Endothelial cell of umbilical vein (primary cell): ENCODE data around the gene TFAP2A.

ENCODE experiments used
- JUN ChIP-seq: IDR thresholded peaks from 2 replicates; pipeline ENCODE4 v1.6.1; 2011; ENCODE audit warnings: borderline replicate concordance, low read depth; ENCODE audit not compliant: insufficient read length, insufficient read depth
- POLR2A ChIP-seq: IDR thresholded peaks from 2 replicates; pipeline ENCODE4 v1.6.1; 2012; ENCODE audit warnings: low read depth, mild to moderate bottlenecking, control low read depth, low read length
- TF ChIP-seq, protein P1 (sequence below), 2 donors: IDR thresholded peaks; 1 replicate in 1 of 2; 2 replicates in 1 of 2; pipeline ENCODE4 v1.5.1; 2011; ENCODE audit warnings: low read length in 2 of 2, mild to moderate bottlenecking in 2 of 2, moderate library complexity in 2 of 2, control low read depth in 1 of 2, inconsistent platforms in 1 of 2, low read depth in 1 of 2; ENCODE audit not compliant: insufficient read depth in 1 of 2; ENCODE audit errors: extremely low read depth in 1 of 2

DNA sequence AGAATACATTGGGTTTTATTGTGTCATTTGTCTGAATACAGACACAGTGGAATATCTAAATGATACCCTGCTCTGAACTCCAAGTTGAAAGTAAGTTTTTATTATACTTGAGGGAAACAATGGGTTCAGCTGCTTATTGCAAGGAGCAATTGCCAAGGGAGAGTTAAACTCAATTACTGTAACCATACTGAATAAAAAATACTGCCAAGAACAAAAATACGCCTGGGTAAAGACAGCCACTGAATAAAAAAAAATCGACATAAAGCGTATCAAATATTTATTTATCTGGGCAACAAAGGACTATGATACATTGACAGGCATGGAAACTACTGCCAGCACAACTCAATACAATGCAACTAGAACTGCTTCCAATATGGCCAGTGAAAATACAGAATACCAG is 18.1 kb downstream of the TFAP2A start:
- TF ChIP-seq, protein P1, sequence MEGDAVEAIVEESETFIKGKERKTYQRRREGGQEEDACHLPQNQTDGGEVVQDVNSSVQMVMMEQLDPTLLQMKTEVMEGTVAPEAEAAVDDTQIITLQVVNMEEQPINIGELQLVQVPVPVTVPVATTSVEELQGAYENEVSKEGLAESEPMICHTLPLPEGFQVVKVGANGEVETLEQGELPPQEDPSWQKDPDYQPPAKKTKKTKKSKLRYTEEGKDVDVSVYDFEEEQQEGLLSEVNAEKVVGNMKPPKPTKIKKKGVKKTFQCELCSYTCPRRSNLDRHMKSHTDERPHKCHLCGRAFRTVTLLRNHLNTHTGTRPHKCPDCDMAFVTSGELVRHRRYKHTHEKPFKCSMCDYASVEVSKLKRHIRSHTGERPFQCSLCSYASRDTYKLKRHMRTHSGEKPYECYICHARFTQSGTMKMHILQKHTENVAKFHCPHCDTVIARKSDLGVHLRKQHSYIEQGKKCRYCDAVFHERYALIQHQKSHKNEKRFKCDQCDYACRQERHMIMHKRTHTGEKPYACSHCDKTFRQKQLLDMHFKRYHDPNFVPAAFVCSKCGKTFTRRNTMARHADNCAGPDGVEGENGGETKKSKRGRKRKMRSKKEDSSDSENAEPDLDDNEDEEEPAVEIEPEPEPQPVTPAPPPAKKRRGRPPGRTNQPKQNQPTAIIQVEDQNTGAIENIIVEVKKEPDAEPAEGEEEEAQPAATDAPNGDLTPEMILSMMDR (IDR thresholded peaks at IDR 0.05; ENCODE audit: extremely low read depth in 1 of 2, insufficient read depth in 1 of 2, low read depth in 1 of 2, low read length in 2 of 2): no peak
- TF ChIP-seq POLR2A (no peak), JUN (no peak)
